Lower leg skin (tissue), 4 donors: ENCODE data around the gene MTUS2. TPM values are rescaled to one million over a fixed set of nuclear protein-coding genes. Genes with fewer than 3 reads are reported as not detected.

Experiments
- DNase-seq, 2 donors: peaks; one replicate each; pipeline ENCODE4 v3.0.0-alpha.2; 2019; ENCODE audit warnings: low spot score in 2 of 2
- H3K4me3 ChIP-seq: fragments of 200-600 bp; sonication (generic); 2 replicates; pipeline ENCODE4 v1.5.1; 2017; ENCODE audit warnings: mild to moderate bottlenecking, low read depth; ENCODE audit not compliant: poor library complexity, severe bottlenecking
- POLR2A ChIP-seq, 2 donors: fragments of 450-650 bp; IDR thresholded peaks; one replicate each; pipeline ENCODE4 v1.6.1; 2016 to 2017; ENCODE audit warnings: antibody characterized with exemption in 2 of 2, mild to moderate bottlenecking in 1 of 2, moderate library complexity in 1 of 2
- WGBS, 2 donors: methylation state at CpG; one replicate each; pipeline ENCODE4 v1.1.5; 2018; 5-methylcytosine and 5-hydroxymethylcytosine counted together
- intact Hi-C: fragments of 100-400 bp; cut with DNase I; formaldehyde crosslinking; loops from one replicate; pipeline ENCODE4 v1.15.0; 2023; ENCODE audit warnings: low total_unique reads
- total RNA-seq, 4 donors: library from RNA; depleted of rRNA; stranded (reverse); fragments of >200 nt; gene quantifications; one replicate each; pipeline ENCODE4 v1.1.0, GENCODE V29; 2016
- TF ChIP-seq, protein P1 (sequence below), 3 donors: fragments of 450-650 bp; IDR thresholded peaks; one replicate each; pipeline ENCODE4 v1.5.1; 2016; ENCODE audit warnings: antibody characterized with exemption in 3 of 3, mild to moderate bottlenecking in 3 of 3, moderate library complexity in 2 of 3

The MTUS2 gene
- total RNA-seq, 4 donors from 2014 or later, result 0.13 to 1.9 TPM; not detected in 2

DNA sequence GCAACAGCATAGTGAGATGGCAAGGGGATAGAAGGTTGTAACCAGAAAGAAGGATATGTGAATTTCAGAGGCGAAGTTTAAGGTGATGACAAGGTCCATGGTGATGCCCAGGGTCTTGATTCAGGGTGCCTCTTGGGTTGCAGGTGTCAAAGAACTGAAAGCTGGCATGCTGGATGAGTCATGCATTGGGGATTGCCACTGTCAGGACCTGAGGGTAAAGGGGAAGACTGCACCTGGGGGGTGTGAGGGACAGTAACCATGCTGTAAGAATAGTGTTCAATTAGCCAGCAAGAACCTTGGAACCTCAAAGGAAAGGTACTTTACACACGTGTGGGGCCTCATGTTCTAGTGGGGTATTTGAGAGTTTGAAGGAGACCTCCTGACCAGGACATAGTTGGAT lies 495.7 kb downstream of the MTUS2 start:
- WGBS, 2 donors, result 69 to 75% methylated on average over 2 of the region's 2 CpGs
- TF ChIP-seq, protein P1, sequence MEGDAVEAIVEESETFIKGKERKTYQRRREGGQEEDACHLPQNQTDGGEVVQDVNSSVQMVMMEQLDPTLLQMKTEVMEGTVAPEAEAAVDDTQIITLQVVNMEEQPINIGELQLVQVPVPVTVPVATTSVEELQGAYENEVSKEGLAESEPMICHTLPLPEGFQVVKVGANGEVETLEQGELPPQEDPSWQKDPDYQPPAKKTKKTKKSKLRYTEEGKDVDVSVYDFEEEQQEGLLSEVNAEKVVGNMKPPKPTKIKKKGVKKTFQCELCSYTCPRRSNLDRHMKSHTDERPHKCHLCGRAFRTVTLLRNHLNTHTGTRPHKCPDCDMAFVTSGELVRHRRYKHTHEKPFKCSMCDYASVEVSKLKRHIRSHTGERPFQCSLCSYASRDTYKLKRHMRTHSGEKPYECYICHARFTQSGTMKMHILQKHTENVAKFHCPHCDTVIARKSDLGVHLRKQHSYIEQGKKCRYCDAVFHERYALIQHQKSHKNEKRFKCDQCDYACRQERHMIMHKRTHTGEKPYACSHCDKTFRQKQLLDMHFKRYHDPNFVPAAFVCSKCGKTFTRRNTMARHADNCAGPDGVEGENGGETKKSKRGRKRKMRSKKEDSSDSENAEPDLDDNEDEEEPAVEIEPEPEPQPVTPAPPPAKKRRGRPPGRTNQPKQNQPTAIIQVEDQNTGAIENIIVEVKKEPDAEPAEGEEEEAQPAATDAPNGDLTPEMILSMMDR (IDR thresholded peaks at IDR 0.05), result no peak
- TF ChIP-seq POLR2A (IDR thresholded peaks at IDR 0.05), result no peak
- no peak overlapping the region for H3K4me3 ChIP-seq
- DNase-seq, result no peak
- intact Hi-C loops, result no loop called here

DNA sequence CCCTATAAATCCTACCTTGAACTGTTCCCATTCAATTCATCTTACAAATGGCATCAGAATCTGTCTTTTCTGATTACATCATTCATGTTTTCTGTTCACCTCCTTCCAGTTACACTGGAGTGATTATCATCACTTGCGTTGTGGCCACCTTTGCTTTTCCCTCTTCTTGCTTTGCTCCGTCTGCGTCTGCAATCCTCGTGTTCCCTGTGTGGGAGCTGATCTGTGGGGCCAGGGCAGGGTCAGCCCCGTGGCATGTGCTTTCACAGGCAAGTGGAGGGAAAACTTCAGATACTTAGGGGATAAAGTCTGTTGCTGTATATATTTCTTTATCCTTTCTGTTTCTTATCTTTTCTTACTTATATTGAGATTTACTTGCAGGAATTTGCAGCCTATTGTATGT lies 497.7 kb downstream of the MTUS2 start:
- H3K4me3 ChIP-seq, result no peak overlapping the region
- DNase-seq, result no peak
- WGBS, 2 donors, result 51 to 63% methylated on average over 5 of the region's 5 CpGs
- no peak for TF ChIP-seq POLR2A (IDR thresholded peaks at IDR 0.05)
- TF ChIP-seq, protein P1 (IDR thresholded peaks at IDR 0.05), result no peak
- intact Hi-C loops, result no loop called here

DNA sequence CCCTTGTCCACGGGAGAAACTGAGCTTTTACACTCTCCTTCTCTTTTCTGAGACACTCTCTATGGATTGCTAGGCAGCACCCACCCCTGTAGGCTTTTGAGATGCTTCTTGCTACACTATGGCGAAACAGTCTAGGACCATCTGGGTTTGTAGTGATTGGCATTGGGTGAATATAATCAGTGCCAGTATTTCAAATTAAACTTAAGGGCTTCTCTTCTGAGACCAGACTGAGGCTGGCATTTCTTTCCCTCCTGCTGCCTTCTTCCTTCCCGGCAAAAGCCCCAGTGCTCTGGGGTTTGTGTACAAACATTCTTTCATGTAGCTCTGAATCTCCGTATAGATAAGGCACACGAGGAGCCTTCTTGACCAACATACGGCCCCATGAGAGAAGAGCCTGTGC lies 498.6 kb downstream of the MTUS2 start:
- no peak overlapping the region for H3K4me3 ChIP-seq
- TF ChIP-seq, protein P1 (IDR thresholded peaks at IDR 0.05), result no peak
- no peak for TF ChIP-seq POLR2A (IDR thresholded peaks at IDR 0.05)
- WGBS, 2 donors, result 70 to 73% methylated on average over 6 of the region's 6 CpGs
- intact Hi-C loops, result no loop called here
- DNase-seq, result no peak

DNA sequence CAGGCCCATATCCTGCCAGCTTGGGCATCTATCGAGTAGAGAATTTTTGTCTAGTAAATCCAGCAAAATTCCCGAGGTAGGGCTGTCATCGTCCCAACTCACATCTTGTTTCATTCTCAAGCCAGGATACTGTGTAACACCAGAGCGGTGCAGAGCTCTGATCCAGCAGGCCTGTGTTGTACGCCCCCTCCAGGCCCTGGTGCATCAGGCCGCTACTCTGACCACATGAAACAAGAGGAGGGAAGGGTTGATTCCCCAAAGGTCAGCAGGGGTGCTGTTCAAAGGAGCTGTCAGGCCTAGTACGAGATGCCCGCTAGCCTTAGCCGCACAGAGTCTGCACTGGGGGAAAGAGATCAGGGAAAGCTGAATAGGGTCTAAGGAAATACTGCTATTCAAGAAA lies 499.3 kb downstream of the MTUS2 start:
- TF ChIP-seq POLR2A (IDR thresholded peaks at IDR 0.05), result no peak
- TF ChIP-seq, protein P1 (IDR thresholded peaks at IDR 0.05), result no peak
- intact Hi-C loops, result no loop called here
- 73 to 76% methylated on average over 9 of the region's 9 CpGs for WGBS, 2 donors
- no peak for DNase-seq
- no peak overlapping the region for H3K4me3 ChIP-seq

DNA sequence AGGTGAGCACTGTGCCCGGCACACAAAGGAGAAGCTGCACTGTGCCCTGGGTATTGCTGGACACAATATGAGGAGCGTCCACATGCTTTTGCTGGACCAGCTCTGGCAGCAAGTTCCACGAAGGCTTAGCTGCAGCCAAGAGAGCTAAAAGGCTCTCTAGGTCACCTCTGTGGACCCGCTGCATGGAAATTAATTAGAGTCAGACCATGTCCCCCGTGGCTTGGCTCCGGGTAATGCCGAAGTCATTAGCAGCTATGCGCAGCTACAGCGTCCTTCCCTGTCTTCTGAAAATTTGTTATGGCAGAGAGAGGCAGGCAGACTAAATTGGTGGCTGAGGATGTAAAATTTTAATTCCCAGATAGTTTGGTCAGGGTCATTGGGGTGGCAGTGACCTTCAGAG lies 503.8 kb downstream of the MTUS2 start:
- DNase-seq, result no peak
- no peak overlapping the region for H3K4me3 ChIP-seq
- no peak for TF ChIP-seq POLR2A (IDR thresholded peaks at IDR 0.05)
- TF ChIP-seq, protein P1 (IDR thresholded peaks at IDR 0.05), result no peak
- intact Hi-C loops, result no loop called here
- WGBS, 2 donors, result 81 to 86% methylated on average over 9 of the region's 9 CpGs

DNA sequence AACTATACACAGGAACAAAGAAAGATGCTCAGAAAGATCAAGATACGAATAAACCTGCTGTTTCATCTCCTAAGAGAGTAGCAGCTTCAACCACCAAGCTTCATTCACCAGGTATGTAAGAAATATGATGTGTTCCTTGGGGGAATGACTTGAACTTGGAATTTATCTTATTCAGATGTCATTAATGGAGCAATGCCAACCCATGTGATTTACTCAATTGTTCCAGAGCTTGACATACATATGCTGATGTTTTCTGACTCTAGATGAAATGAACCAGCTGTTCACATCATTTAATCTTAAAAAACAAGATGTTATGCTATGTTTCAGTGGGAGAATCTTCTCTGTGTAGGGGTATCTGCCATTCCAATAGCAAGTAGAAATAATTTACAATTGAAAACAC lies 504.5 kb downstream of the MTUS2 start:
- intact Hi-C loops, result no loop called here
- DNase-seq, result no peak
- no peak for TF ChIP-seq POLR2A (IDR thresholded peaks at IDR 0.05)
- TF ChIP-seq, protein P1 (IDR thresholded peaks at IDR 0.05), result no peak
- no peak overlapping the region for H3K4me3 ChIP-seq
- 30 to 44% methylated on average over 1 of the region's 1 CpG for WGBS, 2 donors
